ENCODE measurements around the gene FIG4. TPM values are rescaled to one million over a fixed set of nuclear protein-coding genes. Genes with fewer than 3 reads are reported as not detected.

Gene FIG4
- total and polyA plus RNA-seq, 2 of the 4 experiments (the other 2 are of a cell fraction), result 12.1 to 15.4 TPM

- ChIA-PET CTCF (no interaction called here), POLR2A (ENCODE audit: unreplicated experiment) (no interaction called here)
- Histone ChIP-seq H3K4me3 (ENCODE audit: insufficient read depth, low read depth, low read length) (no peak overlapping the region), H3K56ac (ENCODE audit: extremely low read depth, insufficient read depth, low read length) (no peak overlapping the region), H3K36me3 (ENCODE audit: control insufficient read depth, insufficient read depth, low read length) (no peaks in the 10 kb centered on the region), H3K4ac (ENCODE audit: low read depth, low read length) (no peak overlapping the region), H3K79me1 (ENCODE audit: low read depth in 1 of 2, low read length in 2 of 2) (no peaks in the 10 kb centered on the region), H4K8ac (ENCODE audit: low read depth in 2 of 2, low read length in 2 of 2) (no peak overlapping the region), H3K27ac (ENCODE audit: insufficient read depth, low read length) (no peak overlapping the region), H3K18ac (ENCODE audit: low read depth, low read length) (no peak overlapping the region), H3K4me2 (ENCODE audit: low read depth, low read length) (no peak overlapping the region), H3K4me1 (ENCODE audit: control insufficient read depth, insufficient read depth, low read length) (no peaks in the 10 kb centered on the region; the same call in 1 of the 2 replicates), H3K9me3 (ENCODE audit: control insufficient read depth, insufficient read depth, low read length) (no peaks in the 10 kb centered on the region), H3K14ac (replicated peaks; ENCODE audit: low read depth, low read length) (no peak overlapping the region), H2AK5ac (ENCODE audit: low read depth, low read length) (no peak overlapping the region), H3K23ac (ENCODE audit: low read depth, low read length) (no peak overlapping the region), H2AK9ac (replicated peaks; ENCODE audit: low read depth, low read length, poor library complexity) (no peak overlapping the region), H3K27me3 (ENCODE audit: control insufficient read depth, insufficient read depth, low read length) (no peaks in the 10 kb centered on the region), H2BK120ac (ENCODE audit: low read depth, low read length) (no peak overlapping the region), H3K9me1 (ENCODE audit: insufficient read depth, low read length) (no peaks in the 10 kb centered on the region), H3K9ac (ENCODE audit: low read depth, low read length) (no peak overlapping the region), H4K5ac (ENCODE audit: low read depth, low read length) (no peak overlapping the region), H2BK5ac (ENCODE audit: low read depth, low read length, poor library complexity, severe bottlenecking) (no peak overlapping the region), H4K91ac (ENCODE audit: insufficient read depth, low read depth, low read length) (no peak overlapping the region), H2BK20ac (ENCODE audit: low read depth, low read length) (no peak overlapping the region), H2BK15ac (ENCODE audit: low read depth, low read length) (no peak overlapping the region), H4K20me1 (ENCODE audit: insufficient read depth, low read length) (no peaks in the 10 kb centered on the region), H2AFZ (replicated peaks; ENCODE audit: low read length, poor library complexity) (no peak overlapping the region)
- WGBS, 2 experiments (ENCODE audit: extremely low coverage in 2 of 2, insufficient read length in 1 of 2), result 100% methylated on average over 2 of the region's 6 CpGs; no CpG with 5 or more reads in 1 of the 2 experiments
- dilution Hi-C loops (cut with HindIII; ENCODE audit: low sequenced_read_pairs, unreplicated experiment), result no loop called here
- ATAC-seq (ENCODE audit: low read depth) (no peak), DNase-seq (peak; percentile 4)
- no peak for TF ChIP-seq CEBPB (IDR thresholded peaks at IDR 0.05; ENCODE audit: low read depth, low read length)
- TF ChIP-seq MAFK (IDR thresholded peaks at IDR 0.05; ENCODE audit: low read depth, low read length), result no peak
- TF ChIP-seq ELK1 (IDR thresholded peaks at IDR 0.05; ENCODE audit: borderline replicate concordance, low read depth, low read length), result no peak
- TF ChIP-seq MXI1 (IDR thresholded peaks at IDR 0.05; ENCODE audit: borderline replicate concordance, low read depth, low read length), result no peak
- TF ChIP-seq FOS (IDR thresholded peaks at IDR 0.05; ENCODE audit: low read depth, low read length), result no peak
- no peak for TF ChIP-seq BHLHE40 (IDR thresholded peaks at IDR 0.05; ENCODE audit: low read depth, low read length)
- no peak for TF ChIP-seq POLR2A (IDR thresholded peaks at IDR 0.05; ENCODE audit: low read depth, low read length)
- no peak for TF ChIP-seq USF2 (IDR thresholded peaks at IDR 0.05; ENCODE audit: low read depth, low read length)
- no peak for TF ChIP-seq SMC3 (IDR thresholded peaks at IDR 0.05; ENCODE audit: low read depth, low read length)
- no peak for TF ChIP-seq NFE2L2 (IDR thresholded peaks at IDR 0.05; ENCODE audit: low read depth, low read length)
- TF ChIP-seq RCOR1 (IDR thresholded peaks at IDR 0.05; ENCODE audit: insufficient replicate concordance, low read length), result no peak
- TF ChIP-seq MAZ (IDR thresholded peaks at IDR 0.05; ENCODE audit: borderline replicate concordance, low read depth, low read length), result no peak
- no peak for TF ChIP-seq RAD21 (IDR thresholded peaks at IDR 0.05; ENCODE audit: low read length)
- no peak for TF ChIP-seq CTCF (conservative IDR thresholded peaks at IDR 0.05; ENCODE audit: low read depth, low read length)
- TF ChIP-seq RFX5 (IDR thresholded peaks at IDR 0.05; ENCODE audit: low read depth, low read length), result no peak
- no peak for TF ChIP-seq CHD1 (IDR thresholded peaks at IDR 0.05; ENCODE audit: low read depth, low read length)
- intact Hi-C loops (cut with micrococcal nuclease), result no loop called here
- no TSS peak for BruUV-seq (replicated peaks)
- in situ Hi-C loops (cut with MboI; ENCODE audit: low sequenced_read_pairs), result no loop called here
Measured at GRCh38 chr6:109655761-109656262, 35.3 kb upstream of the FIG4 start.
